ENCODE measurements around the gene M1AP.

M1AP gene

DNA sequence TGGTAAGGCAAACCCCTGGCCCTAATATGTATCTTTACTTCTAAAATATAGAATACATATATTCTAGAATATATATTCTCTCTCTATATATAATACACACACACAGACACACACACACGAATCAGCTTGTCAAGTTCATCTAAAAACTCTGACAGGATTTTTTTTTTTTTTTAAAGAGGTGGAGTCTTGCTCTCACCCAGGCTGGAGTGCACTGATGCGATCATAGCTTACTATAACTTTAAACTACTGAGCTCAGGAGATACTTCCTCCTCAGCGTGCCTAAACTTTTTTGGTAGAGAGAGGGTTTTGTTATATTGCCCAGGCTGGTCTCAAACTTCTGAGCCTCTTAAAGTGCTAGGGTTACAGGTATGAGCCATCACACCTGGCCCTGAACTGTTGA is 48.5 kb downstream of the M1AP start:
- Histone ChIP-seq H3K27ac (no peak overlapping the region), H3K4me3 (no peak overlapping the region)
- DNase-seq (ENCODE audit: low spot score) = no peak
- TF ChIP-seq, protein P1, sequence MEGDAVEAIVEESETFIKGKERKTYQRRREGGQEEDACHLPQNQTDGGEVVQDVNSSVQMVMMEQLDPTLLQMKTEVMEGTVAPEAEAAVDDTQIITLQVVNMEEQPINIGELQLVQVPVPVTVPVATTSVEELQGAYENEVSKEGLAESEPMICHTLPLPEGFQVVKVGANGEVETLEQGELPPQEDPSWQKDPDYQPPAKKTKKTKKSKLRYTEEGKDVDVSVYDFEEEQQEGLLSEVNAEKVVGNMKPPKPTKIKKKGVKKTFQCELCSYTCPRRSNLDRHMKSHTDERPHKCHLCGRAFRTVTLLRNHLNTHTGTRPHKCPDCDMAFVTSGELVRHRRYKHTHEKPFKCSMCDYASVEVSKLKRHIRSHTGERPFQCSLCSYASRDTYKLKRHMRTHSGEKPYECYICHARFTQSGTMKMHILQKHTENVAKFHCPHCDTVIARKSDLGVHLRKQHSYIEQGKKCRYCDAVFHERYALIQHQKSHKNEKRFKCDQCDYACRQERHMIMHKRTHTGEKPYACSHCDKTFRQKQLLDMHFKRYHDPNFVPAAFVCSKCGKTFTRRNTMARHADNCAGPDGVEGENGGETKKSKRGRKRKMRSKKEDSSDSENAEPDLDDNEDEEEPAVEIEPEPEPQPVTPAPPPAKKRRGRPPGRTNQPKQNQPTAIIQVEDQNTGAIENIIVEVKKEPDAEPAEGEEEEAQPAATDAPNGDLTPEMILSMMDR (IDR thresholded peaks at IDR 0.05) = no peak

DNA sequence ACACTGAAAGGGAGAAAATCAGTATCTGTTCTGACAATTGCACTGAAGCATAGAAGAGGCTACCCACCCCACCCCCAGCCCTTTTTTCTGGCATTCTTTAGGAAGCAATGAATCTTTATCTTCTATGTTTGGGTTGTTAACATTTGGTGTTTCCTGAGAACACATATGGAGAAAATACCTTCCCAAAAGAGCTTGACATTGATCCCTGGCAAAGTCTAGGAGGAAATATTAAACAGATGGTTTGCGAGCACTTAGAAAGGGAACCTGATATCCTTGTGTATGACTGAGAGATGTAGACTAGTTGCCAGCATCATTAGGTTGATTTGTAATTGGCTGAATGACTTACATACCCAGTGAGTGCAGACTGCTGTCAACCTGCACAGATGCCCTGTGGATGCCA is 50.7 kb downstream of the M1AP start:
- TF ChIP-seq, protein P1 (IDR thresholded peaks at IDR 0.05) = no peak
- no peak overlapping the region for H3K4me3 ChIP-seq
- DNase-seq (ENCODE audit: low spot score) = no peak

DNA sequence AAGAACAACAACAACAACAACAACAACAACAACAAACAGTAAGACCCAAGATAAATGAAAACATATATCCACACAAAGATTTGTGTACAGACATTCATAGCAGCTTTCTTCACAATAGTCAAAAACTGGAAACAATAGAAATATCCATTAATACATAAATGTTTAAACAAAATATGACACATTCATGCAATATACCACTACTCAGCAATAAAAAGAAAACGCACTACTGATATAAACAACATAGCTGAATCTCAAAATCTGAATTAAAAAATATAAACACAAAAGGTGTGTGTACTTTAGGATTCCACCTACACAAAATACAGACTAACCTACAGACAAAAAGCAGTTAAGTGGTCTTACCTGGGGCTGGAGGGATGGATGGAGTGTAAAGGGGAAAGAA is 51.5 kb downstream of the M1AP start:
- no peak overlapping the region for H3K27ac ChIP-seq
- DNase-seq (ENCODE audit: low spot score) = no peak
- TF ChIP-seq, protein P1 (IDR thresholded peaks at IDR 0.05) = no peak

More for the DNA sequence above, 50.7 kb downstream of the M1AP start:
- no peak overlapping the region for H3K27ac ChIP-seq

DNA sequence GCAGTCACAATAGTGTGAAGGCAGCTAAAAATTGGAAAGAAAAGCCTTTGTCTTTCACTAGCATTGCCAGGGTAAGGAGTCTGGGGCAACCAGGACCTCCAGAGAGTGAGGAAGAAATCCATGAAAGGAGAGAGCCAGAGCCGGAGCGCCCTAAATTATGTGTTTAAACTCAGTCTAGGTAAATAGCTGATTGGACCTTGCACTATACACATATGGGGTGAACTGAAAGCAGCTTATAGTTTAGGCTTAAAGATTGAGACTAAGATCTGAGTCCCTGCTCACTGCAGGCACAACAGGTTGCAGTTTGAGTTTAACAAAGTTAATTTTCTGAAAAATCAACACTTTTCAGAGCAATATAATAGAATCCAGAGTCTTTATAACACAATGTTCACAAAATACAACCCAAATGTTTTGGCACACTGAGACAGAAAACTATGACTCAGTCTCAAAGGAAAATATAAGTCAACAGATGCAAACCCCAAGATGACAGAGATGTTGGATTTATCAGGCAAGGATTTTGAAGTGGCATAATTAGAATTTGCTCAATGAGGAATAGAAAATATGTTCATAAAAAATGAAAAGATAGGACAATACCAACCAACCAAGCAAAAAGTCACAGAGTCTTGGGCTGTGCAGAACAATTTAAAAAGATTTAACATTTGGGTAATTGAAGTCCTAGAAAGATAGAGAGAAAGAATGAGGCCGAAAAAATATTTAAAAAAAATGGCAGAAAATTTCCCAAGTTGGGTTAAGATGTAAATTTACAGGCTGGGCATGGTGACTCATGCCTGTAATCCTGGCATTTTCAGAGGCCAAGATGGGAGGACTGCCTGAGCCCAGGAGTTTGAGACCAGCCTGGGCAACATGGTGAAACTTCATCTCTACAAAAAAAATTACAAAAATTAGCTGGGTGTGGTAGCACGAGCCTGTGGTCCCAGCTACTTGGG is 54.0 kb downstream of the M1AP start:
- DNase-seq (ENCODE audit: low spot score) = no peak
- Histone ChIP-seq H3K4me3 (no peak overlapping the region), H3K27ac (no peak overlapping the region)
- TF ChIP-seq, protein P1 (IDR thresholded peaks at IDR 0.05) = no peak

More for the DNA sequence above, 51.5 kb downstream of the M1AP start:
- H3K4me3 ChIP-seq = no peak overlapping the region

DNA sequence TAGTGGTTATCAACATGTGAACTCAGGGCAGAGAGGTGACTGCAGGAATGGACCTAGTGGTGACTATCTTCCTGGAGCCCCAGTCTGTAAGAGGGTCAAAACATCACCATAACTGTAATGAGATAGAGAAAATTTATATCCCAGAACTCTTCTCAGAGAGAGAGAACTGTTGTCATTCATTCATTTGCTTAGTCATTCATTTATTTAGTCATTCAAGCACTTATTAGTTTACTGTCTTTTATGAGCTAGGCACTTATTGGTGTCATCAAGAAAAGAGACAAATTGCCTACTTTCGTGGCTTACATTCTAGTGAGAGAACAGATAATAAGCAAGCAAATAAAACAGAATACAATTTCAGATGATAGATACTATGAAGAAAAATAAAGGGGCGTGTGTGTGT is 59.5 kb downstream of the M1AP start:
- TF ChIP-seq, protein P1 (IDR thresholded peaks at IDR 0.05) = no peak
- no peak overlapping the region for H3K27ac ChIP-seq
- no peak for DNase-seq (ENCODE audit: low spot score)
- no peak overlapping the region for H3K4me3 ChIP-seq

DNA sequence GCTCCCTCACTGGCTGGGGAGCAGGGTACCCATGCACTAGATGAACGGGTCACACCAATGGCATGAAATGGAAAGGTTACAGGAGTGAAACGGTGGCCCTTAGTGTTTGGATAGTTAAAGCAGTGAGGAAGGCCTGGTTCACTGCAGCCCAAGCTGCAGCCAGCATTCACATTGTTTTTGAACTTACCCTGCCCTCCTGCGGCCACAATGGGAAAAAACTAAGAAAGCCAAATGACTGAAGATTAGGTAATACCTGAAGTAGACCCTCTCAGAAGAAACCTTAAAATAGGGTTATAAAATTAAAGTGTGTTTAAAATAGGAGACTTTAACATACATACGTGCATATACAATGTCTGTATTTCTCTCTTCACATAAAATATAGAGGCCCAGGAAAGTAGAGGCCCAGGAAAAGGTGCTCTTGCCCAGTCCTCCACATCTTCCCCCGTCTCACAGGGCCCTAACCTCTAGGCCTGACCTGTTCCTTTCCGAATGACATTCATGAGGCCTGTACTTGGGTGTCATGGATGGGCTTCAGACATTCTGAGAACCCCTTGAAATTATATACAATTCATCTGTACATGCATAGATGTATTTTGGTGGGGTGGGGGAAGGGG is 60.4 kb downstream of the M1AP start:
- TF ChIP-seq, protein P1 (IDR thresholded peaks at IDR 0.05) = peak; percentile 40
- DNase-seq (ENCODE audit: low spot score) = peak; percentile 78
- Histone ChIP-seq H3K4me3 (no peak overlapping the region), H3K27ac (no peak overlapping the region)

Data from coronary artery (tissue), 2 donors.